T-helper 17 cell (primary cell): ENCODE measurements around the gene HS3ST4. TPM values are rescaled to one million over a fixed set of nuclear protein-coding genes. Genes with fewer than 3 reads are reported as not detected.

Experiments used
- ATAC-seq: fragments of 150-1000 bp; cut with Tn5 transposase; 2 replicates; pipeline ENCODE4 v1.10.0; 2021; ENCODE audit warnings: mild to moderate bottlenecking, moderate library complexity
- DNase-seq, 3 donors: peaks; one replicate each; pipeline versions ENCODE4 v3.0.0 to v3.0.0-alpha.2; 2020 to 2021
- H3K9me3 ChIP-seq: one replicate; pipeline ENCODE4 v1.7.0; 2013; ENCODE audit warnings: low read length, mild to moderate bottlenecking; ENCODE audit not compliant: control insufficient read depth, poor library complexity, severe bottlenecking
- H3K27ac Mint-ChIP-seq: one replicate; pipeline ENCODE4 v1.8.0; 2022; ENCODE audit warnings: mild to moderate bottlenecking, moderate library complexity, mixed read lengths
- H3K27me3 Mint-ChIP-seq: one replicate; pipeline ENCODE4 v1.8.0; 2022; ENCODE audit warnings: mixed read lengths
- H3K36me3 Mint-ChIP-seq: one replicate; pipeline ENCODE4 v1.8.0; 2022; ENCODE audit warnings: low read depth, mixed read lengths
- H3K4me1 Mint-ChIP-seq: one replicate; pipeline ENCODE4 v1.8.0; 2022; ENCODE audit warnings: mild to moderate bottlenecking, mixed read lengths
- H3K4me3 Mint-ChIP-seq: one replicate; pipeline ENCODE4 v1.8.0; 2022; ENCODE audit warnings: mild to moderate bottlenecking, moderate library complexity, mixed read lengths
- total RNA-seq, 4 donors: library from RNA in 2 of 4; stranded (reverse) in 2 of 4; gene quantifications; one replicate each; pipeline ENCODE4 v1.2.3 and lab custom pipeline; 2022 to 2026

Gene HS3ST4
- total RNA-seq, 2 donors from 2014 or later, result not detected

GRCh38 chr16:25707982-25708583 lies 16.3 kb downstream of the HS3ST4 start:
- no peak for ATAC-seq
- Mint-ChIP-seq H3K27me3 (peaks cover 34% of the 10 kb centered on the region), H3K4me1 (no peaks in the 10 kb centered on the region), H3K4me3 (no peak overlapping the region), H3K27ac (no peak overlapping the region), H3K36me3 (no peaks in the 10 kb centered on the region)
- no peaks in the 10 kb centered on the region for H3K9me3 ChIP-seq
- no peak for DNase-seq

- ATAC-seq, result no peak
- H3K27me3 Mint-ChIP-seq, result peaks cover 33% of the 10 kb centered on the region
- no peaks in the 10 kb centered on the region for H3K4me1 Mint-ChIP-seq
Measured at GRCh38 chr16:25709213-25709612, 17.5 kb downstream of the HS3ST4 start.

GRCh38 chr16:25713785-25714570 lies 22.2 kb downstream of the HS3ST4 start:
- no peaks in the 10 kb centered on the region for H3K9me3 ChIP-seq
- Mint-ChIP-seq H3K27ac (no peak overlapping the region), H3K36me3 (no peaks in the 10 kb centered on the region), H3K4me3 (no peak overlapping the region), H3K4me1 (no peaks in the 10 kb centered on the region), H3K27me3 (peaks cover 35% of the 10 kb centered on the region)
- DNase-seq (no peak), ATAC-seq (no peak)

More at GRCh38 chr16:25709213-25709612, 17.5 kb downstream of the HS3ST4 start:
- Mint-ChIP-seq H3K27ac (no peak overlapping the region), H3K4me3 (no peak overlapping the region), H3K36me3 (no peaks in the 10 kb centered on the region)
- DNase-seq, result no peak
- no peaks in the 10 kb centered on the region for H3K9me3 ChIP-seq

- Mint-ChIP-seq H3K4me3 (no peak overlapping the region), H3K27ac (no peak overlapping the region), H3K27me3 (peaks cover 21% of the 10 kb centered on the region), H3K36me3 (no peaks in the 10 kb centered on the region), H3K4me1 (no peaks in the 10 kb centered on the region)
- ATAC-seq (no peak), DNase-seq (no peak)
- no peaks in the 10 kb centered on the region for H3K9me3 ChIP-seq
Measured at GRCh38 chr16:25716186-25716585, 24.4 kb downstream of the HS3ST4 start.

- H3K27me3 Mint-ChIP-seq, result peaks cover 12% of the 10 kb centered on the region
- H3K36me3 Mint-ChIP-seq, result no peaks in the 10 kb centered on the region
- H3K4me1 Mint-ChIP-seq, result no peaks in the 10 kb centered on the region
- no peaks in the 10 kb centered on the region for H3K9me3 ChIP-seq
- no peak overlapping the region for H3K4me3 Mint-ChIP-seq
- ATAC-seq (no peak), DNase-seq (no peak)
- H3K27ac Mint-ChIP-seq, result no peak overlapping the region
Measured at GRCh38 chr16:25721439-25721838, 29.7 kb downstream of the HS3ST4 start.

GRCh38 chr16:25726430-25727098 lies 34.8 kb downstream of the HS3ST4 start:
- Mint-ChIP-seq H3K27me3 (peaks cover 19% of the 10 kb centered on the region), H3K4me3 (no peak overlapping the region), H3K27ac (no peak overlapping the region), H3K36me3 (no peaks in the 10 kb centered on the region), H3K4me1 (no peaks in the 10 kb centered on the region)
- DNase-seq, result no peak
- ATAC-seq, result no peak
- H3K9me3 ChIP-seq, result no peaks in the 10 kb centered on the region

- no peak for ATAC-seq
- no peaks in the 10 kb centered on the region for H3K9me3 ChIP-seq
- H3K36me3 Mint-ChIP-seq, result no peaks in the 10 kb centered on the region
- H3K4me1 Mint-ChIP-seq, result no peaks in the 10 kb centered on the region
- H3K4me3 Mint-ChIP-seq, result no peak overlapping the region
- H3K27ac Mint-ChIP-seq, result no peak overlapping the region
- H3K27me3 Mint-ChIP-seq, result peaks cover 25% of the 10 kb centered on the region
- no peak for DNase-seq
Measured at GRCh38 chr16:25729188-25729915, 37.6 kb downstream of the HS3ST4 start.

GRCh38 chr16:25730396-25730795 lies 38.6 kb downstream of the HS3ST4 start:
- Mint-ChIP-seq H3K4me3 (no peak overlapping the region), H3K27me3 (peaks cover 22% of the 10 kb centered on the region), H3K4me1 (no peaks in the 10 kb centered on the region), H3K27ac (no peak overlapping the region), H3K36me3 (no peaks in the 10 kb centered on the region)
- DNase-seq (no peak), ATAC-seq (no peak)
- no peaks in the 10 kb centered on the region for H3K9me3 ChIP-seq

GRCh38 chr16:25734430-25735385 lies 42.9 kb downstream of the HS3ST4 start:
- H3K4me3 Mint-ChIP-seq, result no peak overlapping the region
- no peak for ATAC-seq
- H3K4me1 Mint-ChIP-seq, result no peaks in the 10 kb centered on the region
- H3K36me3 Mint-ChIP-seq, result no peaks in the 10 kb centered on the region
- peaks cover 15% of the 10 kb centered on the region for H3K27me3 Mint-ChIP-seq
- H3K9me3 ChIP-seq, result no peaks in the 10 kb centered on the region
- no peak overlapping the region for H3K27ac Mint-ChIP-seq
- DNase-seq, result no peak

GRCh38 chr16:25735645-25736044 lies 43.9 kb downstream of the HS3ST4 start:
- Mint-ChIP-seq H3K36me3 (no peaks in the 10 kb centered on the region), H3K27ac (no peak overlapping the region), H3K27me3 (peaks cover 15% of the 10 kb centered on the region), H3K4me1 (no peaks in the 10 kb centered on the region), H3K4me3 (no peak overlapping the region)
- no peaks in the 10 kb centered on the region for H3K9me3 ChIP-seq
- DNase-seq (no peak), ATAC-seq (no peak)

GRCh38 chr16:25747160-25747758 lies 55.5 kb downstream of the HS3ST4 start:
- Mint-ChIP-seq H3K36me3 (no peaks in the 10 kb centered on the region), H3K4me3 (no peak overlapping the region), H3K27ac (no peak overlapping the region), H3K4me1 (no peaks in the 10 kb centered on the region), H3K27me3 (peaks cover 5% of the 10 kb centered on the region)
- DNase-seq, result no peak
- no peak for ATAC-seq
- H3K9me3 ChIP-seq, result no peaks in the 10 kb centered on the region

GRCh38 chr16:25748092-25748654 lies 56.4 kb downstream of the HS3ST4 start:
- Mint-ChIP-seq H3K27me3 (no peaks in the 10 kb centered on the region), H3K36me3 (no peaks in the 10 kb centered on the region), H3K4me3 (no peak overlapping the region), H3K4me1 (no peaks in the 10 kb centered on the region), H3K27ac (no peak overlapping the region)
- H3K9me3 ChIP-seq, result no peaks in the 10 kb centered on the region
- DNase-seq (no peak), ATAC-seq (no peak)
